OCI-LY3 (cell line): ENCODE data around the gene WNT3.

Source experiments
- H2AFZ ChIP-seq: fragments of 200-600, 300-600 bp; shearing (Covaris generic); 2 replicates; pipeline ENCODE4 v1.6.0; 2014; ENCODE audit warnings: antibody characterized with exemption, low read depth, low read length
- H3K27ac ChIP-seq: fragments of 200-600, 300-600 bp; sonication (generic); 2 replicates; pipeline ENCODE4 v1.5.1; 2014; ENCODE audit warnings: mild to moderate bottlenecking, low read length, moderate library complexity, mixed read lengths
- H3K27me3 ChIP-seq: fragments of 200-600, 300-600 bp; sonication (generic); 2 replicates; pipeline ENCODE4 v1.6.1; 2014; ENCODE audit warnings: low read depth, low read length, mixed read lengths
- H3K36me3 ChIP-seq: fragments of 200-600, 300-600 bp; sonication (generic); replicated peaks from 2 replicates; pipeline ENCODE3; 2014; ENCODE audit warnings: low read depth, low read length, mixed read lengths
- H3K4me1 ChIP-seq: fragments of 300-600, 200-600 bp; sonication (generic); 2 replicates; pipeline ENCODE4 v1.6.1; 2014; ENCODE audit warnings: low read length, mixed read lengths
- H3K4me2 ChIP-seq: fragments of 200-600, 300-600 bp; sonication (generic); 2 replicates; pipeline ENCODE4 v1.6.1; 2014; ENCODE audit warnings: low read length, mixed read lengths
- H3K4me3 ChIP-seq: fragments of 300-600, 200-600 bp; sonication (generic); 2 replicates; pipeline ENCODE4 v1.5.1; 2014; ENCODE audit warnings: antibody characterized with exemption, mild to moderate bottlenecking, low read length, moderate library complexity
- H3K79me2 ChIP-seq: fragments of 300-600, 200-600 bp; shearing (Covaris generic); 2 replicates; pipeline ENCODE4 v1.6.1; 2014; ENCODE audit warnings: mild to moderate bottlenecking, low read length, mixed read lengths
- H3K9ac ChIP-seq: fragments of 300-600, 200-600 bp; shearing (Covaris generic); 2 replicates; pipeline ENCODE4 v1.6.0; 2014; ENCODE audit warnings: mild to moderate bottlenecking, low read length, moderate library complexity
- H3K9me3 ChIP-seq: fragments of 200-600, 300-600 bp; shearing (Covaris generic); 2 replicates; pipeline ENCODE4 v1.6.1; 2014; ENCODE audit warnings: low read length, mixed read lengths; ENCODE audit not compliant: insufficient read depth
- H4K20me1 ChIP-seq: fragments of 200-600, 300-600 bp; sonication (generic); 2 replicates; pipeline ENCODE4 v1.6.1; 2016; ENCODE audit warnings: low read length, mixed read lengths; ENCODE audit not compliant: insufficient read depth
- EZH2phosphoT487 ChIP-seq: fragments of 200-600 bp; shearing (Covaris generic); IDR thresholded peaks from 2 replicates; pipeline ENCODE4 v1.6.1; 2018; ENCODE audit warnings: antibody characterized with exemption, mixed run types, low read depth
- TF ChIP-seq, protein P1 (sequence below): fragments of 200-600, 300-600 bp; sonication (generic); IDR thresholded peaks from 2 replicates; pipeline ENCODE4 v1.5.1; 2014; ENCODE audit warnings: antibody characterized with exemption, low read length, low read depth

Gene WNT3, protein sequence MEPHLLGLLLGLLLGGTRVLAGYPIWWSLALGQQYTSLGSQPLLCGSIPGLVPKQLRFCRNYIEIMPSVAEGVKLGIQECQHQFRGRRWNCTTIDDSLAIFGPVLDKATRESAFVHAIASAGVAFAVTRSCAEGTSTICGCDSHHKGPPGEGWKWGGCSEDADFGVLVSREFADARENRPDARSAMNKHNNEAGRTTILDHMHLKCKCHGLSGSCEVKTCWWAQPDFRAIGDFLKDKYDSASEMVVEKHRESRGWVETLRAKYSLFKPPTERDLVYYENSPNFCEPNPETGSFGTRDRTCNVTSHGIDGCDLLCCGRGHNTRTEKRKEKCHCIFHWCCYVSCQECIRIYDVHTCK

DNA sequence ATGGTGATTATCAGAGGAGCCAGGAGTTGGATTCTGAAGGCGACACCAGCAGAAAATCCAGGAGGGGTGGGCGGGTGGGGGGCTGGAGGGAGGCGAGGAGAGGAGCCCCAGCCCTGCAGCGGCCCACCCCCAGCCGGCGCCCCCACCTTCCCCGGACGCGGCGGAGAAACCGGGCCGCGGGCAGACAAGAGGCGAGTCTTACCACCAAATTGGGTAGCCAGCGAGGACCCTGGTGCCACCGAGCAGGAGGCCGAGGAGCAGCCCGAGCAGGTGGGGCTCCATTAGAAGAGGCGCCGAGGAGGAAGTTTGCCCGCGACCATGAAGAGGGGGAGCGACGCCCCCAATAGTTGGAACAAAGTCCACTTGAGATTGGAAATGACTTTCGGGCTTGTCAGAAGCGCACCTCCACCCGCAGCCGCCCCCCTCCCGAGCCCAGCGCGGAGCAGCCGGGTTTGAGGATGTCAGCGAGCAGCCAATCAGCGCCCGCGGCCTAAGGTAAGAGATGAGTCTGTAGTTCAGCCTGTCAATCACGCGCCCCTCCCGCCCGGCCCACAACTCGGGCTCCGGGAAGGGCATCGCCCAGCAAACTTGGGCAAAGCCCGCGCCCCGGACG is at the start of gene WNT3:
WNT3 (minus strand) TSS at position 377 of the 613 bp plus-strand sequence; CDS start at position 282, 95 bp downstream.
- 0 out of 2 replicates have a peak within 1 kb of the TSS, but pooled peaks have one; percentile 20 for H3K9ac ChIP-seq
- no peaks in the 10 kb centered on the region for H3K36me3 ChIP-seq
- H3K27me3 ChIP-seq: peaks cover 5% of the 10 kb centered on the region; the same call in 1 of the 2 replicates
- no peak for TF ChIP-seq EZH2phosphoT487
- TF ChIP-seq, protein P1, sequence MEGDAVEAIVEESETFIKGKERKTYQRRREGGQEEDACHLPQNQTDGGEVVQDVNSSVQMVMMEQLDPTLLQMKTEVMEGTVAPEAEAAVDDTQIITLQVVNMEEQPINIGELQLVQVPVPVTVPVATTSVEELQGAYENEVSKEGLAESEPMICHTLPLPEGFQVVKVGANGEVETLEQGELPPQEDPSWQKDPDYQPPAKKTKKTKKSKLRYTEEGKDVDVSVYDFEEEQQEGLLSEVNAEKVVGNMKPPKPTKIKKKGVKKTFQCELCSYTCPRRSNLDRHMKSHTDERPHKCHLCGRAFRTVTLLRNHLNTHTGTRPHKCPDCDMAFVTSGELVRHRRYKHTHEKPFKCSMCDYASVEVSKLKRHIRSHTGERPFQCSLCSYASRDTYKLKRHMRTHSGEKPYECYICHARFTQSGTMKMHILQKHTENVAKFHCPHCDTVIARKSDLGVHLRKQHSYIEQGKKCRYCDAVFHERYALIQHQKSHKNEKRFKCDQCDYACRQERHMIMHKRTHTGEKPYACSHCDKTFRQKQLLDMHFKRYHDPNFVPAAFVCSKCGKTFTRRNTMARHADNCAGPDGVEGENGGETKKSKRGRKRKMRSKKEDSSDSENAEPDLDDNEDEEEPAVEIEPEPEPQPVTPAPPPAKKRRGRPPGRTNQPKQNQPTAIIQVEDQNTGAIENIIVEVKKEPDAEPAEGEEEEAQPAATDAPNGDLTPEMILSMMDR: no peak
- no peaks in the 10 kb centered on the region for H3K79me2 ChIP-seq
- H2AFZ ChIP-seq: peak within 1 kb of the TSS; percentile 34; the same call in 1 of the 2 replicates
- no peak within 1 kb of the TSS for H3K27ac ChIP-seq
- H4K20me1 ChIP-seq: no peaks in the 10 kb centered on the region
- H3K4me3 ChIP-seq: peak within 1 kb of the TSS; percentile 84
- peak within 1 kb of the TSS; percentile 75 for H3K4me2 ChIP-seq
- no peaks in the 10 kb centered on the region for H3K9me3 ChIP-seq
- H3K4me1 ChIP-seq: peaks cover 19% of the 10 kb centered on the region

DNA sequence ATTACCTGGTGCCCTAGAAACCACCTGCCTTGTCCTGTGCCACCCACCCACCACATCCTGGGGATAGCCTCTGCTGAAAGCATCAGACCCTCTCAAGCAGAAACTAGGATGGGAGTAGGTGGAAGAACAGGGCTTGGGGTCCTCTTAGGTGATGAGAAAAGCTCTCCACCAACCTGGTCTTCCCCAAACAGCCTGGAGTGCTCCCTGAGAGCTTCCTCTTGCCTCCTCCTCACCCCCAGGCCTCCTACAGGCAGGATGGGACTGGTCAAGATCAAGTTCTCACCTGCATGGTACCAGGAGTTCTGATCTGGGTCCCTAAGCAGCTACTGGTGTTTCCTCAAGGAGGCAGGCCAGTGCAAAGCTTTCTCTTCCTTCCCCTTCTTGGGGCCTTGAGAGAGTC is 48.3 kb upstream of the WNT3 start:
- Histone ChIP-seq H3K36me3 (no peaks in the 10 kb centered on the region), H3K9me3 (no peaks in the 10 kb centered on the region), H2AFZ (no peak overlapping the region), H4K20me1 (no peaks in the 10 kb centered on the region), H3K27ac (no peak overlapping the region), H3K4me3 (no peak overlapping the region), H3K4me1 (peaks cover 6% of the 10 kb centered on the region; the same call in 1 of the 2 replicates), H3K27me3 (peaks cover 4% of the 10 kb centered on the region; the same call in 1 of the 2 replicates), H3K4me2 (no peak overlapping the region), H3K79me2 (no peaks in the 10 kb centered on the region), H3K9ac (no peak overlapping the region)
- no peak for TF ChIP-seq EZH2phosphoT487
- TF ChIP-seq, protein P1: no peak

DNA sequence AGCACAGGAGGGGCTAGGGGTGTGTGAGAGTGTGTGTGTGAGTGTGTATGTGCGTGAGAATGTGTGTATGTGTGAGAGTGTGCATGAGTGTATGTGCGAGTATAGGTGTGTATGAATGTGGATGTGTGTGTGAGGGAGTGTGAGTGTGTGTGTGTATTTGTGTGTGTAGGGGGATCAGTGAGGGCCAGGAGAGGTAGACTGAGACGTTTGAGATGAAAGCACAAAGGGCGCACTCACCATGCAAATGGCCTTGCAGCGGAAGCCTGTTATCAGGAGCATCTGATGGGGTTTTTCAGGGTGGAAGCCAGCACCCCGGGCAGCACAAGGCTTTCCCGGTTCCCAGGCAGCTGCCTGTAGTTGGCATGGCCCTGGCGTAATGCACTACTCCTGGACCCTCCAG is 47.8 kb upstream of the WNT3 start:
- TF ChIP-seq EZH2phosphoT487: no peak
- TF ChIP-seq, protein P1: no peak
- peaks cover 6% of the 10 kb centered on the region; the same call in 1 of the 2 replicates for H3K4me1 ChIP-seq

DNA sequence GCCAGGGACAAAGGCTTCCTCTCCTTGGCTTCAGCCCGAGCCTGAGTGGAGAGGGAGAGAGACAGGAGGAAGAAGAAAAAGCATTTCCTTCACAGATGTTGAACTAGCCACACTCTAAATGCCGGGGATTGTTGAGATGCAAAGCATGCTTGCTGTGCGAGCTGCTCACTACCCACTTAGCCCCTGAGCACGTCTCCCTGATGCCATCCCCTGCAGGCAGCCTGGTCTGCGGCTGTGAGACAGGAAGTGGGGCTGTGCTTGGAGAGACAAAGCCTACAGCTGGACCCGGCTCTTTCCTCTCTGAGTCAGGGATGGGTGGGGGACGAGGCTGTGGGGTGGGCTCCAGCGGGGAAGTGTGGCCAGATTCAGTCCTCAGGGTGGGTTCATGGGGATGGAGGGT is 46.6 kb upstream of the WNT3 start:
- no peaks in the 10 kb centered on the region for H3K36me3 ChIP-seq
- peaks cover 4% of the 10 kb centered on the region; the same call in 1 of the 2 replicates for H3K27me3 ChIP-seq
- no peaks in the 10 kb centered on the region for H3K9me3 ChIP-seq
- H3K4me3 ChIP-seq: no peak overlapping the region
- no peak overlapping the region for H2AFZ ChIP-seq
- H3K27ac ChIP-seq: no peak overlapping the region
- no peaks in the 10 kb centered on the region for H4K20me1 ChIP-seq
- H3K4me1 ChIP-seq: peaks cover 6% of the 10 kb centered on the region; the same call in 1 of the 2 replicates
- no peak overlapping the region for H3K9ac ChIP-seq
- no peak overlapping the region for H3K4me2 ChIP-seq
- H3K79me2 ChIP-seq: no peaks in the 10 kb centered on the region
- no peak for TF ChIP-seq EZH2phosphoT487
- TF ChIP-seq, protein P1: no peak

More for the DNA sequence above, 47.8 kb upstream of the WNT3 start:
- no peaks in the 10 kb centered on the region for H3K36me3 ChIP-seq
- peak overlapping the region; percentile 12; the same call in 1 of the 2 replicates for H3K4me2 ChIP-seq
- H3K9me3 ChIP-seq: no peaks in the 10 kb centered on the region
- H4K20me1 ChIP-seq: no peaks in the 10 kb centered on the region
- H2AFZ ChIP-seq: no peak overlapping the region
- peaks cover 4% of the 10 kb centered on the region; the same call in 1 of the 2 replicates for H3K27me3 ChIP-seq
- H3K27ac ChIP-seq: no peak overlapping the region
- H3K4me3 ChIP-seq: no peak overlapping the region
- H3K79me2 ChIP-seq: no peaks in the 10 kb centered on the region
- H3K9ac ChIP-seq: no peak overlapping the region
